Measurements from ENCODE around the gene GRM4. TPM values are rescaled to one million over a fixed set of nuclear protein-coding genes. Genes with fewer than 3 reads are reported as not detected.

GRM4 gene
- total and polyA plus RNA-seq, 12 donors, result not detected

GRCh38 chr6:33993653-33994471, 152.0 kb downstream of the GRM4 start:
- no peak for TF ChIP-seq CTCF (IDR thresholded peaks at IDR 0.05)
- no peak for DNase-seq
- H3K4me3 ChIP-seq, result no peak overlapping the region
- H3K9me3 ChIP-seq, result peaks cover 0 to 11% (median 3%) of the 10 kb centered on the region in 11 donors
- H3K4me1 ChIP-seq, result peaks cover 0 to 4% (median 0%) of the 10 kb centered on the region in 9 donors
- 53 to 60% methylated on average over 21 of the region's 21 CpGs for WGBS, 2 donors
- ATAC-seq, result no peak
- no peak overlapping the region for H3K27ac ChIP-seq
- peaks cover 0 to 63% (median 42%) of the 10 kb centered on the region in 7 donors for H3K27me3 ChIP-seq
- H3K36me3 ChIP-seq, result no peaks in the 10 kb centered on the region
- intact Hi-C loops (cut with DNase I), result no loop called here

- DNase-seq (no peak), ATAC-seq (no peak)
- 37% methylated on average over 11 of the region's 11 CpGs for WGBS, 2 donors
- no peak for TF ChIP-seq CTCF (IDR thresholded peaks at IDR 0.05)
- Histone ChIP-seq H3K36me3 (no peaks in the 10 kb centered on the region), H3K27ac (no peak overlapping the region), H3K4me3 (no peak overlapping the region), H3K9me3 (peaks cover 0 to 11% (median 3%) of the 10 kb centered on the region in 11 donors), H3K27me3 (peaks cover 0 to 71% (median 43%) of the 10 kb centered on the region in 7 donors), H3K4me1 (peaks cover 0 to 4% (median 0%) of the 10 kb centered on the region in 9 donors)
- intact Hi-C loops (cut with DNase I), result no loop called here
Observed at GRCh38 chr6:33993091-33993490, 152.8 kb downstream of the GRM4 start.

GRCh38 chr6:33992191-33992590, 153.7 kb downstream of the GRM4 start:
- WGBS, 2 donors, result 90% methylated on average over 13 of the region's 13 CpGs
- Histone ChIP-seq H3K27me3 (peaks cover 0 to 78% (median 48%) of the 10 kb centered on the region in 7 donors), H3K4me1 (peaks cover 0 to 4% (median 0%) of the 10 kb centered on the region in 9 donors), H3K36me3 (no peaks in the 10 kb centered on the region), H3K4me3 (no peak overlapping the region), H3K27ac (no peak overlapping the region), H3K9me3 (peaks cover 0 to 5% (median 2%) of the 10 kb centered on the region in 11 donors)
- intact Hi-C loops (cut with DNase I), result no loop called here
- TF ChIP-seq CTCF (IDR thresholded peaks at IDR 0.05), result no peak
- DNase-seq (no peak), ATAC-seq (no peak)

- no peak overlapping the region for H3K27ac ChIP-seq
- no peak overlapping the region for H3K4me3 ChIP-seq
- peaks cover 0 to 75% (median 48%) of the 10 kb centered on the region in 7 donors for H3K27me3 ChIP-seq
- H3K36me3 ChIP-seq, result no peaks in the 10 kb centered on the region
- TF ChIP-seq CTCF (IDR thresholded peaks at IDR 0.05), result no peak
- WGBS, 2 donors, result 96 to 97% methylated on average over 4 of the region's 4 CpGs
- no peak for ATAC-seq
- intact Hi-C loops (cut with DNase I), result no loop called here
- no peak for DNase-seq
- H3K9me3 ChIP-seq, result no peaks in the 10 kb centered on the region
- H3K4me1 ChIP-seq, result peaks cover 0 to 4% (median 0%) of the 10 kb centered on the region in 9 donors
Observed at GRCh38 chr6:33991610-33992009, 154.3 kb downstream of the GRM4 start.

Data from heart right ventricle (tissue), 16 donors.